Measurements from ENCODE around the gene NELFCD.

- TF ChIP-seq SUZ12 (IDR thresholded peaks at IDR 0.05; ENCODE audit: extremely low read depth, insufficient read depth, insufficient read length) (no peak), YY1 (IDR thresholded peaks at IDR 0.05; ENCODE audit: insufficient read depth, insufficient read length) (no peak), ZNF274 (IDR thresholded peaks at IDR 0.05; ENCODE audit: low read depth, low read length) (no peak)
Measured at GRCh38 chr20:59033093-59033492, 52.0 kb downstream of the NELFCD start.
